CD4-positive, alpha-beta memory T cell (primary cell): Measurements from ENCODE around the gene KIF22. TPM values are rescaled to one million over a fixed set of nuclear protein-coding genes. Genes with fewer than 3 reads are reported as not detected.
"Not testable (repeated sequence)": the region's sequence is repeated elsewhere in the genome, so short reads cannot be mapped to it uniquely, and the experiment has no call there.

Experiments used
- CTCF ChIA-PET: fragments of 350-600 bp; sonication (Branson Sonifier 250); formaldehyde crosslinking; loops from one replicate; lab custom pipeline; 2021; ENCODE audit warnings: inconsistent platforms; ENCODE audit not compliant: partially characterized antibody; lab: Charles Lee
- POLR2A ChIA-PET: fragments of 350-600 bp; sonication (Branson Sonifier 250); formaldehyde crosslinking; loops from one replicate; lab custom pipeline; 2021; ENCODE audit not compliant: partially characterized antibody; lab: Charles Lee
- DNase-seq, 5 donors: peaks; one replicate each; pipeline versions ENCODE4 v3.0.0 to v3.0.0-alpha.2; 2020 to 2022; ENCODE audit warnings: mixed read lengths in 1 of 5
- H3K27ac ChIP-seq: one replicate; pipeline ENCODE4 v1.7.0; 2013; ENCODE audit warnings: low read depth, low read length
- H3K27me3 ChIP-seq: 2 replicates; pipeline ENCODE4 v1.7.0; 2013; ENCODE audit warnings: mild to moderate bottlenecking, low read length, moderate library complexity; ENCODE audit not compliant: insufficient read depth
- H3K36me3 ChIP-seq: 2 replicates; pipeline ENCODE4 v1.7.0; 2013; ENCODE audit warnings: mild to moderate bottlenecking, low read length, moderate library complexity; ENCODE audit not compliant: insufficient read depth
- H3K4me1 ChIP-seq: 2 replicates; pipeline ENCODE4 v1.7.0; 2013; ENCODE audit warnings: mild to moderate bottlenecking, low read length, moderate library complexity; ENCODE audit not compliant: insufficient read depth
- H3K4me3 ChIP-seq, 2 donors: one replicate each; pipeline ENCODE4 v1.7.0; 2013; ENCODE audit warnings: low read length in 2 of 2, mild to moderate bottlenecking in 1 of 2
- H3K9me3 ChIP-seq, 2 donors: one replicate each; pipeline ENCODE4 v1.7.0; 2013; ENCODE audit warnings: low read length in 2 of 2, control low read depth in 1 of 2; ENCODE audit not compliant: control insufficient read depth in 1 of 2
- H3K27ac Mint-ChIP-seq, 7 donors: one replicate each; pipeline ENCODE4 v1.8.0; 2020 to 2021; ENCODE audit warnings: mixed read lengths in 7 of 7, mild to moderate bottlenecking in 6 of 7, inconsistent platforms in 3 of 7, moderate library complexity in 3 of 7
- H3K27me3 Mint-ChIP-seq, 2 donors: one replicate each; pipeline ENCODE4 v1.8.0; 2020 to 2021; ENCODE audit warnings: mixed read lengths in 2 of 2
- H3K36me3 Mint-ChIP-seq, 2 donors: one replicate each; pipeline ENCODE4 v1.8.0; 2020 to 2021; ENCODE audit warnings: mixed read lengths in 2 of 2, inconsistent platforms in 1 of 2, mild to moderate bottlenecking in 1 of 2
- H3K4me1 Mint-ChIP-seq, 4 donors: one replicate each; pipeline ENCODE4 v1.8.0; 2020 to 2021; ENCODE audit warnings: mixed read lengths in 4 of 4, mild to moderate bottlenecking in 1 of 4
- H3K4me3 Mint-ChIP-seq, 8 donors: one replicate each; pipeline ENCODE4 v1.8.0; 2020 to 2021; ENCODE audit warnings: mixed read lengths in 8 of 8, mild to moderate bottlenecking in 7 of 8, moderate library complexity in 6 of 8, inconsistent platforms in 3 of 8
- H3K9me3 Mint-ChIP-seq, 8 donors: one replicate each; pipeline ENCODE4 v1.8.0; 2020 to 2021; ENCODE audit warnings: mixed read lengths in 8 of 8, mild to moderate bottlenecking in 5 of 8, inconsistent platforms in 3 of 8, moderate library complexity in 1 of 8
- intact Hi-C: fragments of 100-400 bp; cut with micrococcal nuclease; formaldehyde crosslinking; loops from one replicate; pipeline ENCODE4 v1.15.1; 2023
- polyA plus RNA-seq, 2 donors: library from polyadenylated mRNA; unstranded; fragments of 300-500 nt; fragmentation: Illumina TruSeq; gene quantifications; one replicate each; pipeline ENCODE4 v1.2.3, GENCODE V29; 2021
- total RNA-seq, 2 experiments: library from RNA; stranded (reverse); gene quantifications; one replicate each; pipeline ENCODE4 v1.2.3, GENCODE V29; 2021

Gene KIF22
- total and polyA plus RNA-seq, 4 experiments from 2014 or later = 35.7 to 98.6 (median 71.8) TPM

DNA sequence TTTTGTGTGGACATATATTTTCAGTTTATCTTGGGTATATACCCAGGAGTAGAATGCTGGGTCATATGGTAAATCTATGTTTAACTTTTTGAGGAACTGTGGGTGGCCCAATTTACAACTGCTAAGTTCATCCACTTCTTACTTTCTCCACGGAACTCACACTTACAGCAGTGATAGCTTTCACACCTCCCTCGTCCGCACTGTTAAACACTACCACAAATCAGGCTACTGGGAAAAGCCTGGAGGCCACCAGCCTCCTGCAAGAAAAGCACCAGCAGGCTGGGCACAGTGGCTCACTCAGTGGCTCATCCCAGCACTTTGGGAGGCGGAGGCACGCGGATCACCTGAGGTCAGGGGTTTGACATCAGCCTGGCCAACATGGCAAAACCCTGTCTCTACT lies 27.2 kb upstream of the KIF22 start:
- H3K9me3 Mint-ChIP-seq = peaks cover 0 to 2% (median 0%) of the 10 kb centered on the region in 8 donors
- Histone ChIP-seq H3K4me3 (no peak overlapping the region), H3K36me3 (no peaks in the 10 kb centered on the region), H3K27me3 (no peaks in the 10 kb centered on the region), H3K4me1 (no peaks in the 10 kb centered on the region), H3K27ac (no peak overlapping the region), H3K9me3 (no peaks in the 10 kb centered on the region)
- DNase-seq = no peak
- no peak overlapping the region for H3K27ac Mint-ChIP-seq
- peaks cover 6 to 19% (median 7%) of the 10 kb centered on the region in 4 donors for H3K4me1 Mint-ChIP-seq
- POLR2A ChIA-PET = no interaction called here
- intact Hi-C loops = no loop called here
- no peak overlapping the region for H3K4me3 Mint-ChIP-seq
- CTCF ChIA-PET = no interaction called here
- H3K27me3 Mint-ChIP-seq = no peaks in the 10 kb centered on the region
- H3K36me3 Mint-ChIP-seq = no peaks in the 10 kb centered on the region

DNA sequence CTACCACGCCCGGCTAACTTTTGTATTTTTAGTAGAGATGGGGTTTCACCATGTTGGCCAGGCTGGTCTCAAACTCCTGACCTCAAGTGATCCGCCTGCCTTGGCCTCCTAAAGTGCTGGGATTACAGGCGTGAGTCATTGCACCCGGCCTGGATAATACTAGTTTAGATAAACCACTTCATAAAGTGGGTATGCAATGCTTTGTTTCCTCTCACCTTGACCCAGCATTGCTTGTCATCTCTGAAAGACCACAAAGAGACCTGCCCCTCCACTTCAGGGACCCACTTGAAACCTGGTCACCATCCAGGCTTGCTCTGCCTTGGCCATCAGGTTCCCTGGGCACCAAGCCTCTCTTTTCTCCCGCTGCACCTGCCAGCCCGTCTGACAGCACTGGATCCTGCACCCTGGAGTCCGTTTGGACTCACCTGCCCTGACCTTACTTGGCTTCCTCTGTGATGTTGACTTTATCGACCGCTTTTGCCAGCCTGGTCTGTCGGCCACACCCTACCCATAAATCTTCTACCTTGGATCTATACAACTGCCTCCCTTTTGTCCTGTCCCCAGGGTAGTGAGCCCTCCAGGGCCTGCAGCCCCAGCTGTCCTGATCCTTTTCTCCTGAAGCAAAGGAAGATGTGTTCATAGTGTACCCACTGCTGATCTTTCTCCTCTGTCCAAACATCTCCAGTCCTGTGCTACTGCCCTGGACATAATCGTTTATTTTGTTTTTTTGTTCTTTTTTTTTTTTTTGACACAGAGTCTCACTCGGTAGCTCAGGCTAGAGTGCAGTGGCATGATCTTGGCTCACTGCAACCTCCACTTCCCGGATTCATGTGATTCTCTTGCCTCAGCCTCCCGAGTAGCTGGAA lies 25.2 kb upstream of the KIF22 start:
- no peak overlapping the region for H3K4me3 Mint-ChIP-seq
- intact Hi-C loops = no loop called here
- no peak overlapping the region for H3K27ac ChIP-seq
- no peaks in the 10 kb centered on the region for H3K36me3 Mint-ChIP-seq
- H3K9me3 Mint-ChIP-seq = no peaks in the 10 kb centered on the region
- H3K27ac Mint-ChIP-seq = no peak overlapping the region
- no peaks in the 10 kb centered on the region for H3K36me3 ChIP-seq
- ChIA-PET CTCF (interaction anchor here (1.0 to 1.2 kb wide), 3 partner anchors 20 to 66 kb away, joined by 3 to 4 read pairs (median 3); no protein-coding TSS in a partner anchor), POLR2A (no interaction called here)
- H3K4me3 ChIP-seq = no peak overlapping the region
- no peak for DNase-seq
- no peaks in the 10 kb centered on the region for H3K27me3 Mint-ChIP-seq
- H3K4me1 Mint-ChIP-seq = peaks cover 0 to 13% (median 4%) of the 10 kb centered on the region in 4 donors
- H3K9me3 ChIP-seq = no peaks in the 10 kb centered on the region
- H3K27me3 ChIP-seq = no peaks in the 10 kb centered on the region
- H3K4me1 ChIP-seq = no peaks in the 10 kb centered on the region

DNA sequence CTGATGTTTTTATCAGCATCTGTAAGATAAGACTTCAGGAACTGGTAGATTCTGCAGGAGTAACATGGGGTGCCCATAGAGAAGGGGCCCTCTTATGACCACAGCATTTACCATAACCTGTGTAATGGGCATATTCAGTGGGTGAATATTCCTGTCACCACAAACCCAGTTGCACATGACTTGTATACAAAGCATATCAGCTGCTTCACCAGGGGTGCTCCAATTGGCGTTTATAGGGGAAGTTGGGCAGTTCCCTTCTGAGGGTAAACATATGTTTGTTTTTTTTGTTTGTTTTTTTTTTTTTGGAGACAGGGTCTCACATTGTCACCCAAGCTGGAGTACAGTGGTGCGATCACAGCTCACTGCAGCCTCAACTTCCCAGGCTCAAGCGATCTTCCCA lies 24.0 kb upstream of the KIF22 start:
- ChIA-PET POLR2A (no interaction called here), CTCF (interaction anchor here (0.6 to 1.2 kb wide), 2 partner anchors 18 to 50 kb away, joined by 3 to 4 read pairs; no protein-coding TSS in a partner anchor)
- Histone ChIP-seq H3K4me3 (no peak overlapping the region), H3K27me3 (no peaks in the 10 kb centered on the region), H3K9me3 (no peaks in the 10 kb centered on the region), H3K27ac (no peak overlapping the region), H3K36me3 (no peaks in the 10 kb centered on the region), H3K4me1 (no peaks in the 10 kb centered on the region)
- intact Hi-C loops = no loop called here
- no peak for DNase-seq
- Mint-ChIP-seq H3K4me3 (no peak overlapping the region), H3K4me1 (peaks cover 0 to 13% (median 2%) of the 10 kb centered on the region in 4 donors), H3K27me3 (no peaks in the 10 kb centered on the region), H3K9me3 (no peaks in the 10 kb centered on the region), H3K27ac (no peak overlapping the region), H3K36me3 (no peaks in the 10 kb centered on the region)

- no peaks in the 10 kb centered on the region for H3K36me3 Mint-ChIP-seq
- no peaks in the 10 kb centered on the region for H3K36me3 ChIP-seq
- ChIA-PET CTCF (interaction anchor here (0.6 to 1.2 kb wide), 2 partner anchors 18 to 50 kb away, joined by 3 to 4 read pairs; no protein-coding TSS in a partner anchor), POLR2A (interaction anchor here (0.8 to 1.4 kb wide), 2 partner anchors 13 to 29 kb away, joined by 3 to 4 read pairs; no protein-coding TSS in a partner anchor)
- no peaks in the 10 kb centered on the region for H3K4me1 ChIP-seq
- no peak overlapping the region for H3K27ac ChIP-seq
- intact Hi-C loops = no loop called here
- no peaks in the 10 kb centered on the region for H3K27me3 Mint-ChIP-seq
- no peaks in the 10 kb centered on the region for H3K9me3 ChIP-seq
- H3K9me3 Mint-ChIP-seq = no peaks in the 10 kb centered on the region
- H3K4me1 Mint-ChIP-seq = peaks cover 0 to 13% (median 2%) of the 10 kb centered on the region in 4 donors
- H3K27ac Mint-ChIP-seq = no peak overlapping the region
- H3K4me3 ChIP-seq = no peak overlapping the region
- H3K27me3 ChIP-seq = no peaks in the 10 kb centered on the region
- no peak overlapping the region for H3K4me3 Mint-ChIP-seq
- no peak for DNase-seq
Observed at GRCh38 chr16:29767062-29767461, 23.5 kb upstream of the KIF22 start.

- peak overlapping the region in 1 of 7 donors; percentile 29 for H3K27ac Mint-ChIP-seq
- no peak overlapping the region for H3K4me3 ChIP-seq
- CTCF ChIA-PET = interaction anchor here (1.2 to 2.1 kb wide), 3 partner anchors 10 to 69 kb away, joined by 5 read pairs; no protein-coding TSS in a partner anchor
- no peak overlapping the region for H3K4me3 Mint-ChIP-seq
- H3K27ac ChIP-seq = no peak overlapping the region
- no peak for DNase-seq
- intact Hi-C loops = no loop called here
- no peaks in the 10 kb centered on the region for H3K27me3 ChIP-seq
- no peaks in the 10 kb centered on the region for H3K9me3 ChIP-seq
- no peaks in the 10 kb centered on the region for H3K9me3 Mint-ChIP-seq
- H3K4me1 Mint-ChIP-seq = peaks cover 0 to 10% (median 2%) of the 10 kb centered on the region in 4 donors
- H3K4me1 ChIP-seq = no peaks in the 10 kb centered on the region
- POLR2A ChIA-PET = interaction anchor here (0.6 to 1.8 kb wide), 4 partner anchors 12 to 31 kb away, joined by 3 to 7 read pairs (median 5); partner anchors contain the start of gene KIF22
- no peaks in the 10 kb centered on the region for H3K27me3 Mint-ChIP-seq
- H3K36me3 ChIP-seq = no peaks in the 10 kb centered on the region
- H3K36me3 Mint-ChIP-seq = no peaks in the 10 kb centered on the region
Observed at GRCh38 chr16:29769507-29769906, 21.0 kb upstream of the KIF22 start.

DNA sequence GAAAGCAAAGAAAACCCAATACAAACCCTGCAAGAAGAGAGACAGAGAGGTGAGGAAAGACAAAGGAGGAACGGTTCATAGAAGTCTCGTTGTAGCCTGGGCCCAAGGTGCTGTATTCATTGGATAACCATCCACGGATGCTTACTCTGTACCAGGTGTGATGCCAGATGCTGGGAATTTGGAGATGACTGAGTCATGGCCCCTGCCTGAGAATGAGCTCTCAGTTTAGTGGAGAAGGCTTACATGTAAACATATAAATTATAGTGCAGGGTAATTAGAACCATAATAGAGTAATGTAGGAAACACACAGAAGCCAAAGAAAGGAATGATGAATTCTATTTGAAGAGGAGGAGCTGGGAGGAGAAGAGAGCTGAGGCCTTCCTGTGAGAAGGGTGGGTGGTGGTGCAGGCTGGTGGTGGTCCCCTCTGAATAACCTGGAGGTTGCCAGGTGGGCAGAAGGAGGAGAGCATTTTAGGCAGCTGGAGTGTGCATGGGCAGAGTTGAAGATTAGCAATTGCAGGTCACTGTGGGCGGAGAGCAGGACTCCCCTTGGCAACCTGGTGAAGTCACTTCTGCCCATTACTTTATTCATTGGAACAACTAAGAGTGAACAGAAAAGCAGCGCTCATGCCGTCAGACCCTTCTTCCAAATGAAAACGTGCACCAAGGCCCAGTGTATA lies 20.2 kb upstream of the KIF22 start:
- peak overlapping the region in 3 of 7 donors; percentile 4 to 51 (median 30) for H3K27ac Mint-ChIP-seq
- peaks cover 0 to 8% (median 2%) of the 10 kb centered on the region in 4 donors for H3K4me1 Mint-ChIP-seq
- Histone ChIP-seq H3K27me3 (no peaks in the 10 kb centered on the region), H3K4me1 (no peaks in the 10 kb centered on the region), H3K9me3 (no peaks in the 10 kb centered on the region), H3K27ac (no peak overlapping the region), H3K36me3 (no peaks in the 10 kb centered on the region), H3K4me3 (no peak overlapping the region)
- H3K36me3 Mint-ChIP-seq = no peaks in the 10 kb centered on the region
- H3K27me3 Mint-ChIP-seq = no peaks in the 10 kb centered on the region
- DNase-seq = no peak
- intact Hi-C loops = no loop called here
- ChIA-PET CTCF (no interaction called here), POLR2A (interaction anchor here (1.0 to 1.8 kb wide), 3 partner anchors 20 to 38 kb away, joined by 3 to 7 read pairs (median 5); partner anchors contain the start of gene KIF22)
- H3K9me3 Mint-ChIP-seq = no peaks in the 10 kb centered on the region
- peak overlapping the region in 1 of 8 donors; percentile 17 for H3K4me3 Mint-ChIP-seq

- not testable (repeated sequence) for DNase-seq
- POLR2A ChIA-PET = interaction anchor here (0.6 to 2.8 kb wide), 4 partner anchors 12 to 52 kb away, joined by 3 to 8 read pairs (median 6); partner anchors contain the start of genes C16orf54 and KIF22
Observed at GRCh38 chr16:29772330-29772729, 18.2 kb upstream of the KIF22 start.

More at GRCh38 chr16:29772330-29772729, 18.2 kb upstream of the KIF22 start:
- H3K36me3 ChIP-seq, H3K27me3 ChIP-seq, H3K36me3 Mint-ChIP-seq, H3K4me1 Mint-ChIP-seq, H3K9me3 Mint-ChIP-seq, H3K27me3 Mint-ChIP-seq, H3K27ac ChIP-seq, H3K4me3 ChIP-seq, H3K9me3 ChIP-seq, intact Hi-C loops, H3K4me1 ChIP-seq: not testable (repeated sequence)
- Mint-ChIP-seq H3K4me3 (peak overlapping the region in 1 of 8 donors; percentile 41), H3K27ac (peak overlapping the region in 1 of 7 donors; percentile 57)
- CTCF ChIA-PET = interaction anchor here (0.8 kb wide), 1 partner anchor 13 kb away, joined by 3 read pairs; no protein-coding TSS in a partner anchor
